Peyer's patch (tissue), 4 donors: ENCODE measurements around the gene ATP6AP1. TPM values are rescaled to one million over a fixed set of nuclear protein-coding genes. Genes with fewer than 3 reads are reported as not detected.
A peak's percentile ranks its signal among the peaks of the same experiment; 100 is the strongest.

ENCODE experiments used
- DNase-seq, 3 donors: peaks; one replicate each; pipeline ENCODE4 v3.0.0-alpha.2; 2017 to 2019
- H3K27ac ChIP-seq, 4 donors: fragments of 200-600 bp; sonication (generic); one replicate each; pipeline ENCODE4 v1.5.1; 2016 to 2019
- H3K27me3 ChIP-seq, 2 donors: fragments of 200-600 bp; sonication (generic); one replicate each; pipeline ENCODE4 v1.5.1; 2019
- H3K36me3 ChIP-seq, 3 donors: fragments of 200-600 bp; sonication (generic); one replicate each; pipeline ENCODE4 v1.5.1; 2016 to 2019
- H3K4me1 ChIP-seq, 4 donors: fragments of 200-600 bp; sonication (generic); one replicate each; pipeline ENCODE4 v1.5.1; 2016 to 2019
- H3K4me3 ChIP-seq, 4 donors: fragments of 200-600 bp; sonication (generic); 1 replicate in 3 of 4; 2 replicates in 1 of 4; pipeline ENCODE4 v1.5.1; 2016 to 2019; ENCODE audit warnings: mild to moderate bottlenecking in 1 of 4
- H3K9me3 ChIP-seq, 4 donors: fragments of 200-600 bp; sonication (generic); one replicate each; pipeline ENCODE4 v1.5.1; 2016 to 2019; ENCODE audit warnings: mild to moderate bottlenecking in 1 of 4
- POLR2A ChIP-seq, 2 donors: fragments of 450-650 bp; IDR thresholded peaks; one replicate each; pipeline ENCODE4 v1.5.1; 2017; ENCODE audit warnings: antibody characterized with exemption in 2 of 2, mild to moderate bottlenecking in 2 of 2, moderate library complexity in 2 of 2
- total RNA-seq, 4 donors: library from RNA; depleted of rRNA; stranded (reverse); fragments of >200 nt; gene quantifications; one replicate each; pipeline ENCODE4 v1.1.0, GENCODE V29; 2016
- TF ChIP-seq, protein P1 (sequence below), 6 experiments: fragments of 450-650 bp in 4 of 6; fragments of 200-600 bp in 2 of 6; sonication (generic) in 1 of 6; IDR thresholded peaks; one replicate each; pipeline ENCODE4 v1.5.1; 2017 to 2019; ENCODE audit warnings: antibody characterized with exemption in 6 of 6, mild to moderate bottlenecking in 3 of 6, moderate library complexity in 1 of 6

The ATP6AP1 gene
- total RNA-seq, 4 donors from 2014 or later, result 11.6 to 80.0 (median 54.9) TPM

- H3K36me3 ChIP-seq, result no peaks in the 10 kb centered on the region
- peak within 1 kb of the TSS; percentile 77 to 83 (median 82) for H3K27ac ChIP-seq
- no peaks in the 10 kb centered on the region for H3K9me3 ChIP-seq
- DNase-seq, result peak; percentile 91 to 97 (median 96)
- TF ChIP-seq, protein P1, sequence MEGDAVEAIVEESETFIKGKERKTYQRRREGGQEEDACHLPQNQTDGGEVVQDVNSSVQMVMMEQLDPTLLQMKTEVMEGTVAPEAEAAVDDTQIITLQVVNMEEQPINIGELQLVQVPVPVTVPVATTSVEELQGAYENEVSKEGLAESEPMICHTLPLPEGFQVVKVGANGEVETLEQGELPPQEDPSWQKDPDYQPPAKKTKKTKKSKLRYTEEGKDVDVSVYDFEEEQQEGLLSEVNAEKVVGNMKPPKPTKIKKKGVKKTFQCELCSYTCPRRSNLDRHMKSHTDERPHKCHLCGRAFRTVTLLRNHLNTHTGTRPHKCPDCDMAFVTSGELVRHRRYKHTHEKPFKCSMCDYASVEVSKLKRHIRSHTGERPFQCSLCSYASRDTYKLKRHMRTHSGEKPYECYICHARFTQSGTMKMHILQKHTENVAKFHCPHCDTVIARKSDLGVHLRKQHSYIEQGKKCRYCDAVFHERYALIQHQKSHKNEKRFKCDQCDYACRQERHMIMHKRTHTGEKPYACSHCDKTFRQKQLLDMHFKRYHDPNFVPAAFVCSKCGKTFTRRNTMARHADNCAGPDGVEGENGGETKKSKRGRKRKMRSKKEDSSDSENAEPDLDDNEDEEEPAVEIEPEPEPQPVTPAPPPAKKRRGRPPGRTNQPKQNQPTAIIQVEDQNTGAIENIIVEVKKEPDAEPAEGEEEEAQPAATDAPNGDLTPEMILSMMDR (IDR thresholded peaks at IDR 0.05), result no peak
- TF ChIP-seq POLR2A (IDR thresholded peaks at IDR 0.05), result peak; percentile 35 to 54
- peak within 1 kb of the TSS; percentile 50 to 70 (median 62) for H3K4me3 ChIP-seq
- H3K27me3 ChIP-seq, result no peaks in the 10 kb centered on the region
- H3K4me1 ChIP-seq, result peaks cover 0 to 6% (median 0%) of the 10 kb centered on the region in 4 donors
Observed at GRCh38 chrX:154478728-154479622, 50.5 kb downstream of the ATP6AP1 start, which contains the start of gene LAGE3. Gene LAGE3 (minus strand): TSS chrX:154479281. CDS start chrX:154478915, 366 bp downstream.

DNA sequence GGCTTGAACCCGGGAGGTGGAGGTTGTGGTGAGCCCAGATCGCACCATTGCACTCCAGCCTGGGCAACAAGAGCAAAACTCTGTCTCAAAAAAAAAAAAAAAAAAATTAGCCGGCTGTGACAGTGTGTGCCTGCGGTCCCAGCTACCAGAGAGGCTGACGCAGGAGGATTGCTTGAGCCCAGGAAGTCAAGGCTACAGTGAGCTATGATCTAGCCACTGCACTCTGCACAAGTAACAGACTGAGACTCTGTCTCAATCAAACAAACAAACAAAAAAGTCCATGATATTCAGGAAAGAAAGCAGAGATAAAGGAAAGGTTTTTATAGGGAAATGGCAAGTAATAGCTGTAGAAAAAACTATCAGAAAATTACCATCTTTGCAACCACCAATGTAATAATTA is 52.7 kb downstream of the ATP6AP1 start:
- DNase-seq, result no peak

DNA sequence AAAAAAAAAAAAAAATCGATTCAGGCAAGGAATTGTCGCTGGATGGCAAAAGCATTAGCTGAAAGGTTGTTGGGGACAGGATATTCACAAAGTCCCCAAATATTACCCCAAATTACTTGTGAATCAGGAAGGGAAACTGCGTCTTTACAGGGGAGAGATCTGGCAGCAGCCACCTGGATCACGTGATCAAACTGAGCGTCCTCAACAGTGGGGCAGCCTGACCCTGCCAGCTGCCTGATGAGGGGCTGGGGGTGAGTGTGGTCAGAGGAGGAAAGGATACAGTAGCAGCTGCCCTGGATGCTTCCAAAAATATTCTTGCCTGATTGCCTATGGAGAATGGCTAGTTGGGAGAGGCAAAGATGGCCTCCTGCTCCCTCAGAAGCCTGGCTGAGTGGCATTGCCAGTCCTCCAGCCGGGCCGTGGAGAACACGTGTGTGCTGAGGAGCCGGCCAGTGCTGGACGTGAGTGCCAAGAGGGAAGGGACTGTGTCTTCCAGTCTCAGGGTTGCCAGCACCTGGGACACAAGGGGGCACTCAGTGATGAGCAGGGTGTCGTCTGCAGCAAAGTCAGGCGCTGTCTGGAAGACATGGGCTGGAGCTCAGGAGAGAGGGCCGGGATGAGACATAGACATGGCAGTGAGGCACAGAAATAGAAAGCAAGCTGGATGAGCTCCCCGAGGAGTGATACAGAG is 53.6 kb downstream of the ATP6AP1 start:
- Histone ChIP-seq H3K9me3 (no peaks in the 10 kb centered on the region), H3K4me1 (peaks cover 0 to 21% (median 2%) of the 10 kb centered on the region in 4 donors), H3K27ac (no peak overlapping the region), H3K27me3 (no peaks in the 10 kb centered on the region), H3K4me3 (no peak overlapping the region), H3K36me3 (peaks cover 0 to 7% (median 0%) of the 10 kb centered on the region in 3 donors)
- no peak for TF ChIP-seq POLR2A (IDR thresholded peaks at IDR 0.05)
- TF ChIP-seq, protein P1 (IDR thresholded peaks at IDR 0.05), result no peak
- DNase-seq, result no peak

More for the DNA sequence above, 52.7 kb downstream of the ATP6AP1 start:
- no peaks in the 10 kb centered on the region for H3K27me3 ChIP-seq
- no peak for TF ChIP-seq POLR2A (IDR thresholded peaks at IDR 0.05)
- TF ChIP-seq, protein P1 (IDR thresholded peaks at IDR 0.05), result no peak
- no peaks in the 10 kb centered on the region for H3K9me3 ChIP-seq
- peaks cover 0 to 7% (median 0%) of the 10 kb centered on the region in 3 donors for H3K36me3 ChIP-seq
- H3K4me3 ChIP-seq, result no peak overlapping the region
- no peak overlapping the region for H3K27ac ChIP-seq
- peaks cover 0 to 21% (median 2%) of the 10 kb centered on the region in 4 donors for H3K4me1 ChIP-seq

DNA sequence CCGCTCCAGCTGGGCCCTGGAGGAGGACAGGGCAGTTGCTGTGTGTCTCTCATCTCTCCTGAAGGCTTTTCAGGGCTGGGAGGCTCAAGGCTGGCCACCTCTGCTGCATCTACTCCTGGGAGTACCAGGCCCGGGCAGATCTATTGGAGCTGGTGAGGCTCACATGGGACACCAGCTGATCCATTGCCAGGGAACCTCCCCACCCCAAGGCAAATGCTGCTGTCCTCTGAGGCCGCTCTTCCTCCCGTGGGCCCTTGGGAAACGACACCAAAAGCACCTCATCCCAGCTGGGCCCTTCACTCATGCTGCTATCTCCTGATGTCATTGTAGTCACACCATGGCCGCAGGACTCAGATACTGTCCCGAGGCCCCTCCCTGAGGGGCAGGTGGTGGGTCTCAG is 54.3 kb downstream of the ATP6AP1 start:
- H3K9me3 ChIP-seq, result no peaks in the 10 kb centered on the region
- H3K4me1 ChIP-seq, result peaks cover 0 to 21% (median 2%) of the 10 kb centered on the region in 4 donors
- H3K36me3 ChIP-seq, result peaks cover 0 to 7% (median 0%) of the 10 kb centered on the region in 3 donors
- no peaks in the 10 kb centered on the region for H3K27me3 ChIP-seq
- DNase-seq, result no peak
- TF ChIP-seq POLR2A (IDR thresholded peaks at IDR 0.05), result no peak
- TF ChIP-seq, protein P1 (IDR thresholded peaks at IDR 0.05), result no peak
- H3K27ac ChIP-seq, result no peak overlapping the region
- no peak overlapping the region for H3K4me3 ChIP-seq

GRCh38 chrX:154483325-154483724 is 54.8 kb downstream of the ATP6AP1 start:
- Histone ChIP-seq H3K36me3 (peaks cover 0 to 7% (median 0%) of the 10 kb centered on the region in 3 donors), H3K27ac (no peak overlapping the region), H3K4me3 (no peak overlapping the region), H3K9me3 (no peaks in the 10 kb centered on the region), H3K4me1 (peaks cover 0 to 16% (median 2%) of the 10 kb centered on the region in 4 donors), H3K27me3 (no peaks in the 10 kb centered on the region)
- DNase-seq, result no peak
- no peak for TF ChIP-seq POLR2A (IDR thresholded peaks at IDR 0.05)
- TF ChIP-seq, protein P1 (IDR thresholded peaks at IDR 0.05), result no peak
